ENCODE measurements around the gene RASD1.

RASD1 gene

DNA sequence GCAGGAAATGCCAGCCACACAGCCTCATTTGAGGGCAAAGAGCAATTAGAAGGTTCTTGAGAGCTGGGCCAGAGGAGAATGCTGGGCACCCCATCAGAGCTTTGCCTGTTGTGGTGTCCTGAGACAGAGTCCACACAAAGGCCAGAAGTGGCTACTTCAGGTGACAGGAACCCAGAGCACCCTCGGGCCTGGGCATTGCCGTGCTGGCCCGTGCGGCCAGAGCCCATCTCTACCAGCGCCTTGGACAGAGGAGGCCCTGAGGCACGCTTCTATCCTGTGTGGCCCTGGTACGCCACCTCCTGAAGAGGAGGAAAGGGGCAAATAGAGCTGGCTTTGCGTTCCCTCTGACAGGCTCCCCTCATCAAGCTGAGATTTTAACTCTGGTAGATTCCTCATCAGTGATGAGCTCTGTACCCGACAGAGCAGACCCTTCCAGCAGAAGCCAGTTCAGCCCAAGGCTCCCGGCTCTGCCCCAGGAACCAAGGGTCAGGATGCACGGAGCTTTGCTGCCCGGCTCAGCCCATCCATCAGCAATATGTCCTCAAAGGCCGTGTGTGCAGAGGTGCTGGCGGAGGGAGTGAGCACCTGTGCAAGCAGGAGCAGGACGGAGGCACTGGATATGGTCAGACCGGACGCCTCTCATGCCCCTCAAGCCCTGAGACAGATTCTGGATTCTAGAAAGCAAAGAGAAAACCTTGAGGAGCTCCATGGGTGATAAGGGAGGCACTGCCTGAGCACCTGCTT lies 3.4 kb upstream of the RASD1 start:
- H3K18ac ChIP-seq (ENCODE audit: low read length) = no peak overlapping the region
- H3K9ac ChIP-seq (ENCODE audit: low read length) = no peak overlapping the region
- peaks cover 10 to 17% of the 10 kb centered on the region in 2 experiments for H3K4me1 ChIP-seq (ENCODE audit: control insufficient read depth in 1 of 2, insufficient read depth in 2 of 2, low read length in 2 of 2)
- no peak overlapping the region for H4K8ac ChIP-seq (ENCODE audit: low read depth, low read length)
- no peak for DNase-seq
- H3K36me3 ChIP-seq (ENCODE audit: control insufficient read depth in 1 of 2, insufficient read depth in 2 of 2, low read length in 2 of 2) = no peaks in the 10 kb centered on the region
- H3K4ac ChIP-seq (ENCODE audit: low read depth, low read length) = no peak overlapping the region
- peaks cover 2% of the 10 kb centered on the region for H3K9me3 ChIP-seq (ENCODE audit: insufficient read depth, low read depth, low read length)
- no peak overlapping the region for H3K4me2 ChIP-seq (ENCODE audit: low read length)
- H3K23ac ChIP-seq (ENCODE audit: low read length) = no peak overlapping the region
- no peak overlapping the region for H2BK120ac ChIP-seq (ENCODE audit: insufficient read depth, low read length, poor library complexity)
- H2BK12ac ChIP-seq (ENCODE audit: low read length) = no peak overlapping the region
- peaks cover 17% of the 10 kb centered on the region for H3K27me3 ChIP-seq (ENCODE audit: insufficient read depth, low read length)
- no peaks in the 10 kb centered on the region for H3K79me2 ChIP-seq (ENCODE audit: control insufficient read depth, insufficient read depth, low read length, poor library complexity)
- H3K27ac ChIP-seq (ENCODE audit: low read depth, low read length) = no peak overlapping the region
- no peak overlapping the region for H3K4me3 ChIP-seq (ENCODE audit: low read depth, low read length)
- H2AFZ ChIP-seq (ENCODE audit: insufficient read depth, low read length, poor library complexity) = no peak overlapping the region
- no peak overlapping the region for H4K12ac ChIP-seq (ENCODE audit: low read depth, low read length)
- no CpG with 5 or more reads among the region's 17 CpGs for WGBS (ENCODE audit: extremely low coverage, insufficient coverage, insufficient read length)
- no peaks in the 10 kb centered on the region for H3K79me1 ChIP-seq (ENCODE audit: low read length)
- no peak overlapping the region for H2BK5ac ChIP-seq (ENCODE audit: low read depth, low read length, poor library complexity)
- H4K91ac ChIP-seq (ENCODE audit: low read depth, low read length) = no peak overlapping the region
- no peak overlapping the region for H2AK5ac ChIP-seq (ENCODE audit: low read length)
- no peak overlapping the region for H3K14ac ChIP-seq (ENCODE audit: low read length)

DNA sequence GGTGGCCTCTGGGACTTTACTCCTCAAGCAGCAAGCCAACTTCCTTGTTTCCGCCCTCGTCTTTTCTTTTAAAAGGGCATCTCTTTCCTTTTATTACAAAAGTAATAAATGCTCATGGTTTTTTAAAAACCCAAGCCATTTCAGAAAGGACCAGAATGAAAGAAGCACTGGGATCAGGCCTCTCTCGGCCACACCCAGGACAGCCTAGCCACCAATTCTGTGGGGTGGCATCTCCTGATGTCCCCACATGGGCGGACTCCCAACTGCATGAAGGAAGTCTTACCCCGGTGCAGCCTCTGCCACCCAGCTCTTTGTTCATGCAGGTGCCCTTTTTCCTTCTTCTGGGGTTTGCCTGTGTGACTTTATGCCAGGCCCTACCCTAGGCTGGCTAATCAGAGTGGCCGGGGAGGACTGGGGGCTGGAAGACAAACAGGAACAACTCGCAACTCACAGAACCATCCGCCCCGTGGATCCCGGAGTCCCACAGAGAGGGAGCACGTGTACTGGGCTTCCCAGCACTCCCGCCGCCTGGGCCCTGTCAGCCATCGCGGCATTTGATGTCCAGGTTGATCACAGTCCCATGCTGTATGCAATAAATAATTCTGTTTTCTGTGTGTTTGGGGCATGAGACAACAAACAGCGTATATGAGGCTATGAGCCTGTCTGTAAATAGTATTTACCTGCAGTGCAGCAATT lies 2.6 kb upstream of the RASD1 start:
- H3K79me2 ChIP-seq (ENCODE audit: control insufficient read depth, insufficient read depth, low read length, poor library complexity) = no peaks in the 10 kb centered on the region

DNA sequence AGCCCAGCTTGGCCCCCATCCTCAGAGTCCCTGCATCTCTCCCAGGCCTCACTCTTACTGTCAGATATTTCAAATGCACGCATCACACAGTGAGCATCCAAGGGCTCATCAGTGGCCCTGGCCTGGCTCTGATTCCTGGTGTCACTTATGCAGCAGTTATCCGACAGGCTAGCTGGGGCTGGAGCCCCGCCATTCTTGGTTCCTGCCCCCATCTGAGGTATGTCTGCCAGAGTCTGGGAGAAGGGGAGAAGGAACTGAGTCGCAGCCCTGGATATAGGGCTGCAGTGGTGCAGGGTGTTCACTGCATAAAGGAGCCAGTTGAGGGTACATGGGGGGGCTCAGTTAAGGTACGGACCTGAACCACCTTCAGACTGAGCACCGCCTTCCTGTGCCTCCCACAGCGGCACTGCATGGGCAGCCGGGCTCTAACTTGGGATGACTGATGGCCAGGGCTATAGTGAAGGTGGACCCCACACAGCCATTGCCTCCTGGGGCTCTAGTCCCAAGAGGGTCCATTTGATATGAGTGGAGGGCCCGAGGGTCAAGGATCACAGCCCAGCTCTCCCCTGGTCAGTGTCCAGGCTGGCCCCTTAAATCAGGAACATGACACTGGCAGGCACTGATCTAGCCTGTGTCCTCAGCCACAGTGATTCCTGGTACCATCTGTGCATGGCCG lies 1.8 kb upstream of the RASD1 start:
- peaks cover 17% of the 10 kb centered on the region for H3K27me3 ChIP-seq (ENCODE audit: insufficient read depth, low read length)
- H3K4me3 ChIP-seq (ENCODE audit: low read depth, low read length) = no peak overlapping the region
- H4K12ac ChIP-seq (ENCODE audit: low read depth, low read length) = no peak overlapping the region
- WGBS (ENCODE audit: extremely low coverage, insufficient coverage, insufficient read length) = no CpG with 5 or more reads among the region's 10 CpGs
- H3K9ac ChIP-seq (ENCODE audit: low read length) = no peak overlapping the region
- no peaks in the 10 kb centered on the region for H3K79me2 ChIP-seq (ENCODE audit: control insufficient read depth, insufficient read depth, low read length, poor library complexity)
- H3K9me3 ChIP-seq (ENCODE audit: insufficient read depth, low read depth, low read length) = peaks cover 2% of the 10 kb centered on the region
- H3K4me1 ChIP-seq (ENCODE audit: control insufficient read depth in 1 of 2, insufficient read depth in 2 of 2, low read length in 2 of 2) = peaks cover 10 to 19% of the 10 kb centered on the region in 2 experiments
- H4K8ac ChIP-seq (ENCODE audit: low read depth, low read length) = no peak overlapping the region
- H3K23ac ChIP-seq (ENCODE audit: low read length) = no peak overlapping the region
- H2AFZ ChIP-seq (ENCODE audit: insufficient read depth, low read length, poor library complexity) = no peak overlapping the region
- H3K27ac ChIP-seq (ENCODE audit: low read depth, low read length) = no peak overlapping the region
- H2AK5ac ChIP-seq (ENCODE audit: low read length) = no peak overlapping the region
- no peak overlapping the region for H3K18ac ChIP-seq (ENCODE audit: low read length)
- no peak overlapping the region for H2BK12ac ChIP-seq (ENCODE audit: low read length)
- H3K4me2 ChIP-seq (ENCODE audit: low read length) = no peak overlapping the region
- H2BK120ac ChIP-seq (ENCODE audit: insufficient read depth, low read length, poor library complexity) = no peak overlapping the region
- DNase-seq = no peak
- H4K91ac ChIP-seq (ENCODE audit: low read depth, low read length) = no peak overlapping the region
- H3K4ac ChIP-seq (ENCODE audit: low read depth, low read length) = no peak overlapping the region
- no peak overlapping the region for H3K14ac ChIP-seq (ENCODE audit: low read length)
- no peaks in the 10 kb centered on the region for H3K36me3 ChIP-seq (ENCODE audit: control insufficient read depth in 1 of 2, insufficient read depth in 2 of 2, low read length in 2 of 2)
- no peaks in the 10 kb centered on the region for H3K79me1 ChIP-seq (ENCODE audit: low read length)
- no peak overlapping the region for H2BK5ac ChIP-seq (ENCODE audit: low read depth, low read length, poor library complexity)

More for the DNA sequence above, 2.6 kb upstream of the RASD1 start:
- no peak overlapping the region for H2BK5ac ChIP-seq (ENCODE audit: low read depth, low read length, poor library complexity)
- DNase-seq = no peak
- H3K14ac ChIP-seq (ENCODE audit: low read length) = no peak overlapping the region
- no peak overlapping the region for H3K4ac ChIP-seq (ENCODE audit: low read depth, low read length)
- no peak overlapping the region for H2AFZ ChIP-seq (ENCODE audit: insufficient read depth, low read length, poor library complexity)
- H4K91ac ChIP-seq (ENCODE audit: low read depth, low read length) = no peak overlapping the region
- no peak overlapping the region for H3K9ac ChIP-seq (ENCODE audit: low read length)
- no peak overlapping the region for H3K27ac ChIP-seq (ENCODE audit: low read depth, low read length)
- H3K27me3 ChIP-seq (ENCODE audit: insufficient read depth, low read length) = peaks cover 17% of the 10 kb centered on the region
- no peak overlapping the region for H3K23ac ChIP-seq (ENCODE audit: low read length)
- no peak overlapping the region for H4K8ac ChIP-seq (ENCODE audit: low read depth, low read length)
- H2BK12ac ChIP-seq (ENCODE audit: low read length) = no peak overlapping the region
- no peak overlapping the region for H3K18ac ChIP-seq (ENCODE audit: low read length)
- H3K4me3 ChIP-seq (ENCODE audit: low read depth, low read length) = no peak overlapping the region
- H3K4me1 ChIP-seq (ENCODE audit: control insufficient read depth in 1 of 2, insufficient read depth in 2 of 2, low read length in 2 of 2) = peaks cover 10 to 19% of the 10 kb centered on the region in 2 experiments
- no CpG with 5 or more reads among the region's 16 CpGs for WGBS (ENCODE audit: extremely low coverage, insufficient coverage, insufficient read length)
- H4K12ac ChIP-seq (ENCODE audit: low read depth, low read length) = no peak overlapping the region
- no peaks in the 10 kb centered on the region for H3K79me1 ChIP-seq (ENCODE audit: low read length)
- no peak overlapping the region for H2BK120ac ChIP-seq (ENCODE audit: insufficient read depth, low read length, poor library complexity)
- H3K9me3 ChIP-seq (ENCODE audit: insufficient read depth, low read depth, low read length) = peaks cover 2% of the 10 kb centered on the region
- H3K4me2 ChIP-seq (ENCODE audit: low read length) = no peak overlapping the region
- no peaks in the 10 kb centered on the region for H3K36me3 ChIP-seq (ENCODE audit: control insufficient read depth in 1 of 2, insufficient read depth in 2 of 2, low read length in 2 of 2)
- H2AK5ac ChIP-seq (ENCODE audit: low read length) = no peak overlapping the region

DNA sequence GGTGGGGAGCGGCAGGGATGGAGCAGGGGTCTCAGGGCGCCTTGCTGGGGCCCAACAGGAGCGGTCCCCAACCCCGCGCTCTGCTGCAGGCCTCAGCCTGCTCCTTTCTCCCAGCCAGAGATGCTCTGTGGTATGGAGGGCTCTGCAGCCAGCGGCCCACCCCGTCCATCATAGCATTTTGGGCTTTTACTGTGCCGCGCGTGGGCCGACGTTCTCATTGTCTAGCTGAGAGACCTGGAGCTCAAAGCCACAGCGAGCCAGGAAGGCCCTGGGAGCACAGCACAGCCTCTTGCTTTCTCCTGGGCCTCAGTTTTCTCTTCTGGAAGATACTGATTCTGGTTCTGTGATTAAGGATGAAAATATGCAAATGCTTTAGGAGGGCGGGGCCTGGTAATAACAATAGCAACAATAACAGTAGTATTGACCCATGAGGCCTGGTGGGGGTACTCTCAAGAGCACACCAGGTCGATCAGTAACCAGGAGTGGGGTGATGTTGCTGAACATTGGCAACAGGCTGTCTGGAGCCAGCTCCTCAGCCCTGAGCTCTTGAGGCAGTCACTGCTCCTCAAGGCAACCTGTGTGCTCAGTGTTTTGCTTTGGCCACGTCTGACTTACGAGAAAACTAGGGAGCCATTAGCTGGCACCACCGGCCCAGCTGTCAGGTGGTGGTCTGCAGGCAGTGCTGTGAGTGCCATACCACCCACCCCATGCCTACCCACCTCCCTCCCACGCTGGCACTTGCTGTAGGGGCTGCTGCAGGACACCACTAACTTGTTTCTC lies 1.1 kb upstream of the RASD1 start:
- peak in 1 of 2 donors; percentile 3 for DNase-seq
- Histone ChIP-seq H3K27ac (ENCODE audit: low read depth, low read length) (no peak overlapping the region), H3K36me3 (ENCODE audit: control insufficient read depth in 1 of 2, insufficient read depth in 2 of 2, low read length in 2 of 2) (peaks cover 3 to 7% of the 10 kb centered on the region in 2 experiments), H3K23ac (ENCODE audit: low read length) (no peak overlapping the region), H3K18ac (ENCODE audit: low read length) (no peak overlapping the region), H4K91ac (ENCODE audit: low read depth, low read length) (no peak overlapping the region), H2BK12ac (ENCODE audit: low read length) (no peak overlapping the region), H3K79me2 (ENCODE audit: control insufficient read depth, insufficient read depth, low read length, poor library complexity) (no peaks in the 10 kb centered on the region), H3K79me1 (ENCODE audit: low read length) (no peaks in the 10 kb centered on the region), H2BK5ac (ENCODE audit: low read depth, low read length, poor library complexity) (no peak overlapping the region), H3K4ac (ENCODE audit: low read depth, low read length) (no peak overlapping the region), H3K14ac (ENCODE audit: low read length) (no peak overlapping the region), H2AFZ (ENCODE audit: insufficient read depth, low read length, poor library complexity) (peak overlapping the region; percentile 8), H2AK5ac (ENCODE audit: low read length) (no peak overlapping the region), H3K9ac (ENCODE audit: low read length) (no peak overlapping the region), H3K9me3 (ENCODE audit: insufficient read depth, low read depth, low read length) (peaks cover 2% of the 10 kb centered on the region), H3K4me1 (ENCODE audit: control insufficient read depth in 1 of 2, insufficient read depth in 2 of 2, low read length in 2 of 2) (peaks cover 10 to 19% of the 10 kb centered on the region in 2 experiments), H3K27me3 (ENCODE audit: insufficient read depth, low read length) (peaks cover 17% of the 10 kb centered on the region), H4K8ac (ENCODE audit: low read depth, low read length) (no peak overlapping the region), H2BK120ac (ENCODE audit: insufficient read depth, low read length, poor library complexity) (no peak overlapping the region), H4K12ac (ENCODE audit: low read depth, low read length) (no peak overlapping the region), H3K4me2 (ENCODE audit: low read length) (peak overlapping the region; percentile 36), H3K4me3 (ENCODE audit: low read depth, low read length) (no peak overlapping the region)
- no CpG with 5 or more reads among the region's 19 CpGs for WGBS (ENCODE audit: extremely low coverage, insufficient coverage, insufficient read length)

Measured in trophoblast cell (in vitro differentiated cells and primary cell).